OCI-LY7 (cell line): Measurements from ENCODE around the gene SEPTIN10. TPM values are rescaled to one million over a fixed set of nuclear protein-coding genes. Genes with fewer than 3 reads are reported as not detected.

Experiments
- BruUV-seq: library from RNA; stranded (reverse); fragments of 400-500 nt; replicated peaks from 2 replicates; lab custom pipeline; 2021; lab: Mats Ljungman, UMichigan
- CTCF ChIA-PET: fragments of 300-600 bp; sonication (Branson Sonifier 250); formaldehyde crosslinking; loops from one replicate; lab custom pipeline; 2022; ENCODE audit warnings: antibody characterized with exemption; ENCODE audit not compliant: unreplicated experiment; lab: Charles Lee
- POLR2A ChIA-PET: fragments of 300-600 bp; sonication (Branson Sonifier 250); formaldehyde crosslinking; loops from one replicate; lab custom pipeline; 2022; ENCODE audit warnings: antibody characterized with exemption; lab: Charles Lee
- DNase-seq: peaks from one replicate; pipeline ENCODE4 v3.0.0-alpha.2; 2015; ENCODE audit warnings: low spot score
- H2AFZ ChIP-seq: fragments of 200-600 bp; sonication (generic), shearing (Covaris generic); 2 replicates; pipeline ENCODE4 v1.6.1; 2014; ENCODE audit warnings: mild to moderate bottlenecking, antibody characterized with exemption, low read length, moderate library complexity
- H3K27ac ChIP-seq: fragments of 200-600 bp; sonication (generic); 2 replicates; pipeline ENCODE4 v1.5.1; 2014; ENCODE audit warnings: mixed run types, low read depth, mild to moderate bottlenecking, moderate library complexity, low read length, inconsistent platforms; ENCODE audit not compliant: poor library complexity, severe bottlenecking
- H3K36me3 ChIP-seq: fragments of 200-600 bp; sonication (generic); 2 replicates; pipeline ENCODE4 v1.6.1; 2014; ENCODE audit warnings: mild to moderate bottlenecking, antibody characterized with exemption, low read length, moderate library complexity, mixed read lengths; ENCODE audit not compliant: insufficient read depth
- H3K4me1 ChIP-seq: fragments of 200-600 bp; sonication (generic); 2 replicates; pipeline ENCODE4 v1.5.1; 2014; ENCODE audit warnings: mild to moderate bottlenecking, low read length; ENCODE audit not compliant: insufficient read depth, poor library complexity, severe bottlenecking
- H3K4me2 ChIP-seq: fragments of 200-600 bp; sonication (generic); 2 replicates; pipeline ENCODE4 v1.6.1; 2014; ENCODE audit warnings: mild to moderate bottlenecking, low read length
- H3K4me3 ChIP-seq: fragments of 200-600 bp; sonication (generic); 2 replicates; pipeline ENCODE4 v1.5.1; 2014; ENCODE audit warnings: mild to moderate bottlenecking, low read depth, low read length; ENCODE audit not compliant: poor library complexity, severe bottlenecking
- H3K79me2 ChIP-seq: fragments of 200-600 bp; sonication (generic); 2 replicates; pipeline ENCODE4 v1.6.1; 2016; ENCODE audit warnings: low read depth, mild to moderate bottlenecking, low read length, moderate library complexity, mixed read lengths; ENCODE audit not compliant: insufficient read depth
- H3K9me2 ChIP-seq: fragments of 200-600 bp; sonication (generic); 2 replicates; pipeline ENCODE4 v1.6.1; 2016; ENCODE audit warnings: mild to moderate bottlenecking, low read length, mixed read lengths; ENCODE audit not compliant: insufficient read depth
- H3K9me3 ChIP-seq: fragments of 200-600 bp; sonication (generic); 2 replicates; pipeline ENCODE4 v1.6.1; 2014; ENCODE audit warnings: mild to moderate bottlenecking, mixed run types, low read length, mixed read lengths
- H4K20me1 ChIP-seq: fragments of 200-600 bp; sonication (generic); 2 replicates; pipeline ENCODE4 v1.6.1; 2014; ENCODE audit warnings: mild to moderate bottlenecking, antibody characterized with exemption, low read length, moderate library complexity, mixed read lengths; ENCODE audit not compliant: insufficient read depth
- EZH2phosphoT487 ChIP-seq: fragments of 200-600 bp; sonication (generic); IDR thresholded peaks from 2 replicates; pipeline ENCODE4 v1.6.1; 2018; ENCODE audit warnings: low read depth, borderline replicate concordance, mild to moderate bottlenecking, mixed run types, antibody characterized with exemption, low read length, moderate library complexity, mixed read lengths
- intact Hi-C: fragments of 100-400 bp; cut with micrococcal nuclease; formaldehyde crosslinking; loops from one replicate; pipeline ENCODE4 v1.10.0; 2022; ENCODE audit not compliant: unreplicated experiment
- total RNA-seq, 2 experiments: library from RNA; depleted of rRNA in 1 of 2; stranded (reverse); fragments of >200 nt in 1 of 2; shearing (Covaris generic) in 1 of 2; gene quantifications; 2 replicates each; pipeline ENCODE4 v1.2.3, GENCODE V29; 2014 to 2022
- TF ChIP-seq, protein P1 (sequence below): fragments of 200-600 bp; sonication (generic); conservative IDR thresholded peaks from 2 replicates; pipeline ENCODE4 v1.5.1; 2014; ENCODE audit warnings: mild to moderate bottlenecking, antibody characterized with exemption, low read length, moderate library complexity, mixed read lengths

SEPTIN10 gene
- total RNA-seq, 2 experiments from 2014 or later: not detected

GRCh38 chr2:109527846-109528705 lies 85.7 kb downstream of the SEPTIN10 start:
- ChIA-PET CTCF (no interaction called here), POLR2A (no interaction called here)
- intact Hi-C loops: no loop called here
- H3K27ac ChIP-seq: no peak overlapping the region
- no peak for DNase-seq
- no peak overlapping the region for H2AFZ ChIP-seq
- H3K9me3 ChIP-seq: no peaks in the 10 kb centered on the region
- no peaks in the 10 kb centered on the region for H3K36me3 ChIP-seq
- H3K4me2 ChIP-seq: no peak overlapping the region
- no TSS peak for BruUV-seq
- H3K4me3 ChIP-seq: no peak overlapping the region
- no peaks in the 10 kb centered on the region for H3K9me2 ChIP-seq
- no peaks in the 10 kb centered on the region for H3K4me1 ChIP-seq
- no peaks in the 10 kb centered on the region for H4K20me1 ChIP-seq
- TF ChIP-seq EZH2phosphoT487: no peak
- TF ChIP-seq, protein P1, sequence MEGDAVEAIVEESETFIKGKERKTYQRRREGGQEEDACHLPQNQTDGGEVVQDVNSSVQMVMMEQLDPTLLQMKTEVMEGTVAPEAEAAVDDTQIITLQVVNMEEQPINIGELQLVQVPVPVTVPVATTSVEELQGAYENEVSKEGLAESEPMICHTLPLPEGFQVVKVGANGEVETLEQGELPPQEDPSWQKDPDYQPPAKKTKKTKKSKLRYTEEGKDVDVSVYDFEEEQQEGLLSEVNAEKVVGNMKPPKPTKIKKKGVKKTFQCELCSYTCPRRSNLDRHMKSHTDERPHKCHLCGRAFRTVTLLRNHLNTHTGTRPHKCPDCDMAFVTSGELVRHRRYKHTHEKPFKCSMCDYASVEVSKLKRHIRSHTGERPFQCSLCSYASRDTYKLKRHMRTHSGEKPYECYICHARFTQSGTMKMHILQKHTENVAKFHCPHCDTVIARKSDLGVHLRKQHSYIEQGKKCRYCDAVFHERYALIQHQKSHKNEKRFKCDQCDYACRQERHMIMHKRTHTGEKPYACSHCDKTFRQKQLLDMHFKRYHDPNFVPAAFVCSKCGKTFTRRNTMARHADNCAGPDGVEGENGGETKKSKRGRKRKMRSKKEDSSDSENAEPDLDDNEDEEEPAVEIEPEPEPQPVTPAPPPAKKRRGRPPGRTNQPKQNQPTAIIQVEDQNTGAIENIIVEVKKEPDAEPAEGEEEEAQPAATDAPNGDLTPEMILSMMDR: no peak
- no peaks in the 10 kb centered on the region for H3K79me2 ChIP-seq

DNA sequence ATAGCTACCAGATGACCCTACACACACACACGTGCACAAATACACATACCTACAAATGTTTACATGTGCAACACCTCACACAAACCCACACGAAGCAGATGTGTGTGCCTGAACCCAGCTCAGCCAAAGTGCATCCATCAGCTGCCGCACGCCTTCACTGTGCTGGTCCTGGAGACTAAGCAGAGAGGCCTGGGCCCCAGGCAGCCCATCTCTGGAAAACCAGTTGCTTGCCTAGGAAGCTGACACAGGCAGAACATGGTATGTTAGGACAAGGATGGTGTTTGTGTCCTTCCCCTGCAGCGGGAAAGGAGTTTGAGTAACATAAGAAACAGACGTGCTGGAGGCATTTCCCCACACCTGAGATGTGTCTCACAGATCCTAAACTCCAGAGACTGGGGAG lies 86.7 kb downstream of the SEPTIN10 start:
- CTCF ChIA-PET: no interaction called here

More for the DNA sequence above, 86.7 kb downstream of the SEPTIN10 start:
- Histone ChIP-seq H3K79me2 (no peaks in the 10 kb centered on the region), H2AFZ (no peak overlapping the region), H3K4me2 (no peak overlapping the region), H3K9me3 (no peaks in the 10 kb centered on the region), H3K27ac (no peak overlapping the region), H4K20me1 (no peaks in the 10 kb centered on the region), H3K36me3 (no peaks in the 10 kb centered on the region), H3K4me3 (no peak overlapping the region), H3K4me1 (no peaks in the 10 kb centered on the region), H3K9me2 (no peaks in the 10 kb centered on the region)
- POLR2A ChIA-PET: no interaction called here
- TF ChIP-seq, protein P1: no peak
- no peak for TF ChIP-seq EZH2phosphoT487
- no peak for DNase-seq
- intact Hi-C loops: no loop called here
- no TSS peak for BruUV-seq
